BJ (cell line): ENCODE data around the gene ADCY3. TPM values are rescaled to one million over a fixed set of nuclear protein-coding genes. Genes with fewer than 3 reads are reported as not detected.

Experiments
- CTCF ChIA-PET: fragments of 350-600 bp; formaldehyde crosslinking; extraction: SDS; loops from one replicate; lab custom pipeline; 2021; ENCODE audit warnings: antibody characterized with exemption, inconsistent platforms; lab: Yijun Ruan, JAX
- POLR2A ChIA-PET: fragments of 300-600 bp; sonication (Branson Sonifier 250); formaldehyde crosslinking; extraction: SDS; loops from one replicate; lab custom pipeline; 2021; ENCODE audit warnings: antibody characterized with exemption; lab: Charles Lee
- DNase-seq: peaks from one replicate; pipeline ENCODE4 v3.0.0-alpha.2; 2011; ENCODE audit warnings: low read depth
- H3K27me3 ChIP-seq: 2 replicates; pipeline ENCODE4 v1.6.0; 2011; ENCODE audit warnings: low read length; ENCODE audit not compliant: control insufficient read depth, insufficient read depth
- H3K36me3 ChIP-seq: 2 replicates; pipeline ENCODE4 v1.5.1; 2011; ENCODE audit warnings: low read length; ENCODE audit not compliant: control insufficient read depth, insufficient read depth
- H3K4me3 ChIP-seq: 2 replicates; pipeline ENCODE4 v1.5.1; 2011; ENCODE audit warnings: low read depth, mild to moderate bottlenecking, control low read depth, low read length
- CTCF ChIP-seq: IDR thresholded peaks from 2 replicates; pipeline ENCODE4 v1.5.1; 2011; ENCODE audit warnings: low read depth, mild to moderate bottlenecking, control low read depth, inconsistent platforms, low read length, moderate library complexity; ENCODE audit not compliant: insufficient read depth
- polyA plus RNA-seq: library from polyadenylated mRNA; depleted of rRNA; stranded (reverse); fragments of >200 nt; gene quantifications from 2 replicates; pipeline ENCODE4 v1.2.3, GENCODE V29; 2011

ADCY3 gene
- polyA plus RNA-seq, 1 experiment = 73.3 TPM

GRCh38 chr2:24824071-24824588 lies 95.9 kb downstream of the ADCY3 start:
- ChIA-PET CTCF (interaction anchor here (1.0 to 5.4 kb wide), 4 partner anchors 211 to 419 kb away, joined by 3 to 34 read pairs (median 6); no protein-coding TSS in a partner anchor), POLR2A (no interaction called here)
- Histone ChIP-seq H3K4me3 (no peak overlapping the region), H3K27me3 (no peaks in the 10 kb centered on the region), H3K36me3 (peaks cover 15% of the 10 kb centered on the region)
- no peak for TF ChIP-seq CTCF
- DNase-seq = no peak

GRCh38 chr2:24822049-24822706 lies 97.9 kb downstream of the ADCY3 start:
- POLR2A ChIA-PET = no interaction called here

GRCh38 chr2:24821433-24821891 lies 98.6 kb downstream of the ADCY3 start:
- H3K27me3 ChIP-seq = no peaks in the 10 kb centered on the region
- H3K36me3 ChIP-seq = peaks cover 15% of the 10 kb centered on the region
- no peak for TF ChIP-seq CTCF
- ChIA-PET CTCF (interaction anchor here (1.1 to 4.1 kb wide), 3 partner anchors 28 to 412 kb away, joined by 3 to 20 read pairs (median 4); partner anchors contain the start of genes CENPO and PTRHD1), POLR2A (no interaction called here)
- no peak for DNase-seq
- no peak overlapping the region for H3K4me3 ChIP-seq

More at GRCh38 chr2:24822049-24822706, 97.9 kb downstream of the ADCY3 start:
- DNase-seq = no peak
- CTCF ChIA-PET = interaction anchor here (0.6 to 4.1 kb wide), 2 partner anchors 411 to 412 kb away, joined by 3 to 20 read pairs; no protein-coding TSS in a partner anchor
- H3K27me3 ChIP-seq = no peaks in the 10 kb centered on the region
- peaks cover 15% of the 10 kb centered on the region for H3K36me3 ChIP-seq
- no peak overlapping the region for H3K4me3 ChIP-seq
- TF ChIP-seq CTCF = no peak

- DNase-seq = no peak
- ChIA-PET CTCF (interaction anchor here (1.1 to 4.1 kb wide), 3 partner anchors 28 to 411 kb away, joined by 3 to 20 read pairs (median 4); partner anchors contain the start of genes CENPO and PTRHD1), POLR2A (no interaction called here)
- no peak overlapping the region for H3K4me3 ChIP-seq
- H3K36me3 ChIP-seq = peaks cover 15% of the 10 kb centered on the region
- no peaks in the 10 kb centered on the region for H3K27me3 ChIP-seq
- no peak for TF ChIP-seq CTCF
Measured at GRCh38 chr2:24820598-24821432, 99.2 kb downstream of the ADCY3 start.

- no peak for TF ChIP-seq CTCF
- ChIA-PET CTCF (interaction anchor here (1.1 to 4.1 kb wide), 3 partner anchors 27 to 410 kb away, joined by 3 to 20 read pairs (median 4); partner anchors contain the start of genes CENPO and PTRHD1), POLR2A (no interaction called here)
- Histone ChIP-seq H3K27me3 (no peaks in the 10 kb centered on the region), H3K4me3 (no peak overlapping the region), H3K36me3 (peaks cover 14% of the 10 kb centered on the region)
- DNase-seq = no peak
Measured at GRCh38 chr2:24820175-24820513, 99.9 kb downstream of the ADCY3 start.
